Measurements from ENCODE around the gene ZNF629.
A peak's percentile ranks its signal among the peaks of the same experiment; 100 is the strongest.

ZNF629 gene

GRCh38 chr16:30780021-30780420 is 7.0 kb downstream of the ZNF629 start:
- TF ChIP-seq ZNF274 (IDR thresholded peaks at IDR 0.05; ENCODE audit: low read depth, low read length), result no peak

DNA sequence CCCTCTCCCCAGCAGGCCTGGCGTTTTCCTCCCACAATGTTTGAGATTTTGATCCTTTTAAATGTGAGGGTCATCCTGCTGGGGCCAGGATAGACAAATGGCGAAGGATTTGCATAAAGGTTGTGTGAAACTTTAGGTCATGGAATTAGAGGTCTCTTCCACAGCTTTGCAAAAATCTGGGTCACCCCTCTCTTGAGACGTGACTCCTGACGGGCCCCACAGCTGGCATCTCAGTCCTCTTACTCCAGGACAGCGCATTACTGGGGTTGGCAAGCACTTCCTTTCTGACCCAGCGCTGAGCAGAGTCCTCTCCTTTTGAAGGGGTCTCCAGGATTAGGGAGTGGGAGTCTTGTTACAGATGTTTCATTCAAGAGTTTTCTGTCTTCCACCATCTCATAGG is 7.4 kb downstream of the ZNF629 start:
- no peak overlapping the region for H3K4me3 ChIP-seq (ENCODE audit: low read length)
- no peak for TF ChIP-seq ZNF274 (IDR thresholded peaks at IDR 0.05; ENCODE audit: low read depth, low read length)

More at GRCh38 chr16:30780021-30780420, 7.0 kb downstream of the ZNF629 start:
- no peak overlapping the region for H3K4me3 ChIP-seq (ENCODE audit: low read length)

GRCh38 chr16:30778549-30779244 is 8.3 kb downstream of the ZNF629 start:
- TF ChIP-seq ZNF274 (IDR thresholded peaks at IDR 0.05; ENCODE audit: low read depth, low read length), result no peak

DNA sequence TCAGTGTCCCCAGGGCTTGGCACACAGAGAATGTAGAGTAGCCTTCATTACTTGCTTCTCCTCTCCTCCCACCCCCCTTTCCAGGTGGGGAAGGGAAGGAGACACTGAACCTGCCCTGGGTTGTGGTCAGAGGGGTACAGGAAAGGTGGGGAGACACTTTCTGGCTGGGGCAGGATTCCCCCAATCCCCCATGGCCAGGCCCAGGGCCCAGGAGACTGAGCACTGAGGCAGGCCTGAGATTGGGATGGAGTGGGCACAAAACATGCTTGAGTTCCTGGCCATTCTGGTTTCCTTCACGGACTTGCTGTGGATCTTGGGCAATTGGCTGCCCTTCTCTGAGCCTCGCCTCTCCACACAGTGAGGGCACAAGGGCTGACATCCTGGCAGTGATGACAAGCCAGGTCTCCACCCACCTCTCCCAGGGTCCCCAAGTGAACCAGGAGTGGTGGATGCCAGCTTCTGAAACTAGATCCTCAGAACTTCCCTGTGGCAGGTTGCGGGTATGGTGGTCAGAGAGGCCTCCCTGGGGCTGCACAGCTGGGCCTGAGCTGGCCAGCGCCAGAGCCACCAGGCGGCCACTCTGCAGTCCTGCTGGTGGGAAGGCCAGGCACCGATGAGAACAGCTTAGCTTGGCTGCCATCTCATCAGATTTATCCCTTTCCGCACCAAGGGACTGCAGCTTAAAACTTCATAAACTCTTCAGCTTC is 9.3 kb downstream of the ZNF629 start:
- TF ChIP-seq ZNF274 (IDR thresholded peaks at IDR 0.05; ENCODE audit: low read depth, low read length), result no peak

More at GRCh38 chr16:30778549-30779244, 8.3 kb downstream of the ZNF629 start:
- no peak overlapping the region for H3K4me3 ChIP-seq (ENCODE audit: low read length)

DNA sequence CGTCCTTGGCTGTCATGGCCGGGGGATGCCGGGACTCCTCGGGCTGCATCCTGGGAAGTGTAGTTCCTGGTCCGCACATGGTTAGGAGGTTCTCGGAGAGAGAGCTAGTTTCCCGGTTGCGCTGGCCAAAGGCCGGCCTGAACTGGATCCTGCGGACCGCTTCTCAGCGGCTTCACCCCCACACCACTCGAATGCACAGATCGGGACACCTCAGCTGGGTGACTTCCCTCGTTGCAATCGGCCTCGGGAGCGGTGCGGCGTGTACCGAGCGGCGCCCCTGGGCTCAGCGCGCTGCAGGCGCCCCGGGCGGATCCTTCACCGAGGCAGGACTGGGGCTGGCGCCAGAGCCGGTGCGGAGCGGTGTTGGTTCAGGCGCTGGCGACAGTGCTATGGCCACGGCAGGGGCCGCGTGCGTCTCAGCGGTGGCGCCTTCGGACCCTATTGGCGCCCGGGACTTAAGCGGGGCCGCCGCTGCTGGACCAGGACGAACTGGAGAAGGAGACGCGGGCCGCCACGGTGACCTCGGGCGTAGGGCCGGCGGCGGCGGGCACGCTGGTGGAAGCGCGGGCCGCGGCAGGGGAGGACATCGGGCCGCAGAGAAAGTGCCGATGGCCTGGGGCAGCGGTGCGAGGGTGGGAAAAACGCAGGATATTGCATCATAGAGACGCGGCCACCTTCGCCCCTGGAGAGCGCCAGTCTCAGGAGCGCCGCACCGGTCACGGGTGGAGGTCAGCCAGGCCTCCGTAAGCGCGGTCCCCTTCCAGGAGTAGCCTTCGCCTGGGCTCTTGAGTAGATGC is 11.4 kb downstream of the ZNF629 start:
- TF ChIP-seq ZNF274 (IDR thresholded peaks at IDR 0.05; ENCODE audit: low read depth, low read length), result no peak
- peak overlapping the region; percentile 62 for H3K4me3 ChIP-seq (ENCODE audit: low read length)

More for the DNA sequence above, 9.3 kb downstream of the ZNF629 start:
- no peak overlapping the region for H3K4me3 ChIP-seq (ENCODE audit: low read length)

- H3K4me3 ChIP-seq (ENCODE audit: low read length), result peak overlapping the region; percentile 62; the same call in 1 of the 2 replicates
- TF ChIP-seq ZNF274 (IDR thresholded peaks at IDR 0.05; ENCODE audit: low read depth, low read length), result no peak
Measured at GRCh38 chr16:30775131-30775391, 11.9 kb downstream of the ZNF629 start.

- no peak for TF ChIP-seq ZNF274 (IDR thresholded peaks at IDR 0.05; ENCODE audit: low read depth, low read length)
- no peak overlapping the region; the same call in 1 of the 2 replicates for H3K4me3 ChIP-seq (ENCODE audit: low read length)
Measured at GRCh38 chr16:30774367-30775130, 12.5 kb downstream of the ZNF629 start.

DNA sequence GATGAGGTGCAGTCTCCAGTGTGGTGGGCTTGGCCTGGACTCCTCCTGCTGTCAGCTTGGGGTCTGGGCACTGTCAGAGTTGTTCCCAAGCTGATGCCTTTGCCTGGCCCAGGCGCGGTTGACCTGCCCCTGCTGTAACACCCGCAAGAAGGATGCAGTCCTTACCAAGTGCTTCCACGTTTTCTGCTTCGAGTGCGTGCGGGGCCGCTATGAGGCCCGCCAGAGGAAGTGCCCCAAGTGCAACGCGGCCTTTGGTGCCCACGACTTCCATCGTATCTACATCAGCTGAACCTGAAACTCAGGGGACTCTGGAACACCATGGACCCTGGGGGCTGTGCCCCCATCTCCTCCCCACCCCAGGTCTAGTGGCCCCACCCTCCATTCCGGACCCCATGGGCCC is 13.2 kb downstream of the ZNF629 start:
- TF ChIP-seq ZNF274 (IDR thresholded peaks at IDR 0.05; ENCODE audit: low read depth, low read length), result no peak
- H3K4me3 ChIP-seq (ENCODE audit: low read length), result no peak overlapping the region

DNA sequence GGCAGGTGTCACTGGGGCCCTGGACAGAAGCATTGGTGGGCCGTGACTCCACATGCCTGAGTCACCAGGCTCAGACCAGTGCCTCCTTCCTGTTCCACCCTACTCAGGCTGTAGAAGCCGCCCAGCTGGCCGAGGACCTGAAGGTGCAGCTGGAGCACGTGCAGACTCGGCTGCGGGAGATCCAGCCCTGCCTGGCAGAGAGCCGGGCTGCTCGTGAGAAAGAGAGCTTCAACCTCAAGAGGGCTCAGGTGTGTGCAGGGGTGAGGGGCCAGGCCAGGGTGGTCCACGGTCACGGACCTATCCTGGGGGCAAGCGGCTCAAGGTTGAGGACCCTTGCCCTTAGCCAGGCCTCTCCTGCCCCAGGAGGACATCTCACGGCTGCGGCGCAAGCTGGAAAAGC is 15.3 kb downstream of the ZNF629 start:
- TF ChIP-seq ZNF274 (IDR thresholded peaks at IDR 0.05; ENCODE audit: low read depth, low read length), result no peak
- no peak overlapping the region for H3K4me3 ChIP-seq (ENCODE audit: low read length)

- H3K4me3 ChIP-seq (ENCODE audit: low read length), result no peak overlapping the region
- TF ChIP-seq ZNF274 (IDR thresholded peaks at IDR 0.05; ENCODE audit: low read depth, low read length), result no peak
Measured at GRCh38 chr16:30769379-30770089, 17.5 kb downstream of the ZNF629 start.

DNA sequence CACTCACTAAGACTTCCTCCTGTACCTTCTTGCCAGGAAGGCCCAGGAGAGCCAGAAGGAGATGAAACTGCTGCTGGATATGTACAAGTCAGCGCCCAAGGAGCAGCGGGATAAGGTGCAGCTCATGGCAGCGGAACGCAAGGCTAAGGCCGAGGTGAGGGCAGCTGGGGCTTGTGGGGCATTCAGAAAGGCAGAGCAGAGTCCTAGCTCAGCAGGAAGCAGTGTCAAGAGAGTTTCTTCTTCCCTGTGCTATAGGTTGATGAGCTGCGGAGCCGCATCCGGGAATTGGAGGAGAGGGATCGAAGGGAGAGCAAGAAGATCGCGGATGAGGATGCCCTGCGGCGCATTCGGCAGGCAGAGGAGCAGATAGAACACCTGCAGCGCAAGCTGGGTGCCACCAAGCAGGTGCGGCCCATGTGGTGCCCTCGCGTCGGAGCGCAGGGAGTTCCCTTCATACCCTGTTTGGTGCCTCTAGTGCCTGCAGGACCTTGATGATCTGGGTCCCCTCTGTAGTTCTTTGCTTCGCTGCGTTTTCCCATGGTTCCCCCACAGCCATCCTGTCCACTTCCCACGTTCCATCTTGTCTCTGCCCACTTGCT is 18.3 kb downstream of the ZNF629 start:
- no peak for TF ChIP-seq ZNF274 (IDR thresholded peaks at IDR 0.05; ENCODE audit: low read depth, low read length)
- H3K4me3 ChIP-seq (ENCODE audit: low read length), result no peak overlapping the region

DNA sequence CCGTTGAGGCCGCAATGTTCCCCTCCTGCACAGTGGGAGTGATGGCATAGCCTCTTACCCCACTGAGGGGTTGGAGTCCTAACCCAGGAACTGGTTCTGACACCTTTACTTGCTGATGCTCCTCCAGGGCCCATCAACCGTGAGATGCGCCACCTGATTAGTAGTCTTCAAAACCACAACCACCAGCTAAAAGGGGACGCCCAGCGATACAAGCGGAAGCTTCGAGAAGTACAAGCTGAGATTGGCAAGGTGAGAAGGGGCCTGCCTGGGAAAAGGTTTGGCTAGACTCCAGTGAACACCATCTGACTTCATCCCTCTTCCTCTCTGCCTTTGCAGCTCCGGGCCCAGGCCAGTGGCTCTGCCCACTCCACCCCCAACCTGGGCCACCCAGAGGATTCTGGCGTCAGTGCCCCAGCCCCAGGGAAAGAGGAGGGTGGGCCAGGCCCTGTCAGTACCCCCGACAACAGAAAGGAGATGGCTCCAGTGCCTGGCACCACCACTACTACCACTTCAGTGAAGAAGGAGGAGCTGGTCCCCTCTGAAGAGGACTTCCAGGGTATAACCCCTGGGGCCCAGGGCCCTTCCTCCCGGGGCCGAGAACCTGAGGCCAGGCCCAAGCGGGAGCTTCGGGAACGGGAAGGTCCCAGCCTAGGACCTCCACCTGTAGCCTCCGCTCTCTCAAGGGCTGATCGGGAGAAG is 19.1 kb downstream of the ZNF629 start:
- no peak overlapping the region for H3K4me3 ChIP-seq (ENCODE audit: low read length)
- TF ChIP-seq ZNF274 (IDR thresholded peaks at IDR 0.05; ENCODE audit: low read depth, low read length), result no peak

- TF ChIP-seq ZNF274 (IDR thresholded peaks at IDR 0.05; ENCODE audit: low read depth, low read length), result no peak
- H3K4me3 ChIP-seq (ENCODE audit: low read length), result no peak overlapping the region
Measured at GRCh38 chr16:30766933-30767284, 20.1 kb downstream of the ZNF629 start.
